Breast epithelium (tissue), 4 donors: ENCODE results near the gene CLSTN2. TPM values are rescaled to one million over a fixed set of nuclear protein-coding genes. Genes with fewer than 3 reads are reported as not detected.

ENCODE experiments used
- DNase-seq, 2 donors: peaks; one replicate each; pipeline ENCODE4 v3.0.0-alpha.2; 2019; ENCODE audit warnings: low spot score in 2 of 2
- H3K27ac ChIP-seq, 2 donors: fragments of 200-600 bp; sonication (generic) in 1 of 2; one replicate each; pipeline ENCODE4 v1.5.1; 2016 to 2019; ENCODE audit warnings: mild to moderate bottlenecking in 1 of 2
- H3K27me3 ChIP-seq, 2 donors: fragments of 200-600 bp; sonication (generic) in 1 of 2; one replicate each; pipeline versions ENCODE4 v1.5.1 to v1.6.0; 2017 to 2019; ENCODE audit warnings: control low read depth in 1 of 2, mild to moderate bottlenecking in 1 of 2
- H3K36me3 ChIP-seq: fragments of 200-600 bp; one replicate; pipeline ENCODE4 v1.5.1; 2019
- H3K4me1 ChIP-seq, 2 donors: fragments of 200-600 bp; sonication (generic); one replicate each; pipeline ENCODE4 v1.5.1; 2016 to 2019; ENCODE audit warnings: control low read depth in 1 of 2
- H3K4me3 ChIP-seq, 3 donors: fragments of 200-600 bp; sonication (generic); 1 replicate in 2 of 3; 2 replicates in 1 of 3; pipeline ENCODE4 v1.5.1; 2016 to 2019; ENCODE audit warnings: mild to moderate bottlenecking in 3 of 3, moderate library complexity in 2 of 3
- H3K9me3 ChIP-seq, 2 donors: fragments of 200-600 bp; sonication (generic) in 1 of 2; one replicate each; pipeline ENCODE4 v1.5.1; 2016 to 2019; ENCODE audit warnings: control low read depth in 1 of 2
- POLR2A ChIP-seq: fragments of 450-650 bp; IDR thresholded peaks from one replicate; pipeline ENCODE4 v1.6.1; 2016; ENCODE audit warnings: antibody characterized with exemption, mild to moderate bottlenecking, moderate library complexity
- POLR2AphosphoS5 ChIP-seq, 3 donors: sonication (generic); formaldehyde crosslinking; IDR thresholded peaks; one replicate each; pipeline ENCODE4 v1.6.1; 2017; ENCODE audit warnings: antibody characterized with exemption in 3 of 3
- intact Hi-C: fragments of 100-400 bp; cut with DNase I; formaldehyde crosslinking; loops from one replicate; pipeline ENCODE4 v1.15.1; 2023; ENCODE audit warnings: low total_unique reads
- total RNA-seq, 3 donors: library from RNA; depleted of rRNA; stranded (reverse); fragments of >200 nt; gene quantifications; one replicate each; pipeline ENCODE4 v1.1.0, GENCODE V29; 2016
- TF ChIP-seq, protein P1 (sequence below), 3 donors: fragments of 450-650 bp; IDR thresholded peaks; one replicate each; pipeline ENCODE4 v1.5.1; 2016 to 2017; ENCODE audit warnings: antibody characterized with exemption in 3 of 3, mild to moderate bottlenecking in 3 of 3, moderate library complexity in 3 of 3

CLSTN2 gene
- total RNA-seq, 3 donors from 2014 or later = 15.5 to 75.5 (median 33.1) TPM

DNA sequence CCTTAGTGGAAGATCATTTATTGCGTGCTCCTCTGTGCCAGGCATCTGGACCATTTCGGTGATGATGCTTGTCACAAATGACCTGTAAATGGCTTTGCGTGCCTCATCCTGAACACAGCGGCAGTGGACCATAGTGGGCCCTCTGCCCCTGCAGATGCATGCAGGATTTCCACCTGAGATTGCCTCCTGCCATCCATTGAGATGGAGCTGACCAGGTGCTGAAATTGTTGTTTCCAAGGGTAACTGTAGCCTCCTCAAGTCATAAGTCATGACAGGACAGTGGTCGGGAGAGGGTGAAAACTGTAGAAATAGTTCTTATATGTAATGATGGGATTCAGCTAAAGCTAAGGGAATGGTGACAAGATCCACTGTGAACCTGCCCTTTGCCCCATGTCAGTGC, 35.5 kb downstream of the CLSTN2 start:
- H3K36me3 ChIP-seq = no peaks in the 10 kb centered on the region
- TF ChIP-seq POLR2A = no peak
- no peak for TF ChIP-seq POLR2AphosphoS5 (IDR thresholded peaks at IDR 0.05)
- TF ChIP-seq, protein P1, sequence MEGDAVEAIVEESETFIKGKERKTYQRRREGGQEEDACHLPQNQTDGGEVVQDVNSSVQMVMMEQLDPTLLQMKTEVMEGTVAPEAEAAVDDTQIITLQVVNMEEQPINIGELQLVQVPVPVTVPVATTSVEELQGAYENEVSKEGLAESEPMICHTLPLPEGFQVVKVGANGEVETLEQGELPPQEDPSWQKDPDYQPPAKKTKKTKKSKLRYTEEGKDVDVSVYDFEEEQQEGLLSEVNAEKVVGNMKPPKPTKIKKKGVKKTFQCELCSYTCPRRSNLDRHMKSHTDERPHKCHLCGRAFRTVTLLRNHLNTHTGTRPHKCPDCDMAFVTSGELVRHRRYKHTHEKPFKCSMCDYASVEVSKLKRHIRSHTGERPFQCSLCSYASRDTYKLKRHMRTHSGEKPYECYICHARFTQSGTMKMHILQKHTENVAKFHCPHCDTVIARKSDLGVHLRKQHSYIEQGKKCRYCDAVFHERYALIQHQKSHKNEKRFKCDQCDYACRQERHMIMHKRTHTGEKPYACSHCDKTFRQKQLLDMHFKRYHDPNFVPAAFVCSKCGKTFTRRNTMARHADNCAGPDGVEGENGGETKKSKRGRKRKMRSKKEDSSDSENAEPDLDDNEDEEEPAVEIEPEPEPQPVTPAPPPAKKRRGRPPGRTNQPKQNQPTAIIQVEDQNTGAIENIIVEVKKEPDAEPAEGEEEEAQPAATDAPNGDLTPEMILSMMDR (IDR thresholded peaks at IDR 0.05) = no peak
- H3K4me3 ChIP-seq = no peak overlapping the region
- no peak overlapping the region for H3K27ac ChIP-seq
- no peaks in the 10 kb centered on the region for H3K4me1 ChIP-seq
- H3K27me3 ChIP-seq = no peaks in the 10 kb centered on the region
- intact Hi-C loops = no loop called here
- DNase-seq = no peak
- no peaks in the 10 kb centered on the region for H3K9me3 ChIP-seq

DNA sequence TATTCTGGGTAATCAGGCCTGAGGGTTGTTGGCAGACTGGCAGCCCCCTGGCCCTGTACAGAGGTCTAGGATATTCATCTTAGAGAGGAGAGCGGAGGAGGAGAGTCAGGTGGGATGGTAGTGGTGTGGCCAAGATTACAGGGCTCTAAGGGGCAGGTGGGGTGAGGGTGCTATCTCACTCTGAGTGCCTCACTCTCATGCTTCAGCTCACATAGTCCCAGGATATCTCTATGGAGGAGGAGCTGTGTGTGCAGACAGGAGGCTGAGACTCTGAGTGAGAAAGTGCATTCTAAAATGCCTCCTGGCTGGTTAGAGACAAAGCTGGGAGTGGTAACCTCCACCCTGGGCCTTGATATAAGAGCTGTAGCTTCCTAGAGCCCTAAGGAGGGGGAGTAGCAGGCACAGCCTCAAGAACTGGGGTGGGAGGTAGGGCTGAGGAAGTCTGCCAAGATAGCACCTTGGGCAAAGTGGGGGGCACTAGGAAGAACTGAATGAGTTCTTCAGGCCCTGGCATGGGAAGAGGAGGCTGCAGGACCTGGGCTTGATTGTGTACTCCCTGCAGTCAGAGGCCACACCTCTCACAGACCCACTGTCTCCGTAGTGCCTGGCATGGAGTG, 39.9 kb downstream of the CLSTN2 start:
- intact Hi-C loops = no loop called here

DNA sequence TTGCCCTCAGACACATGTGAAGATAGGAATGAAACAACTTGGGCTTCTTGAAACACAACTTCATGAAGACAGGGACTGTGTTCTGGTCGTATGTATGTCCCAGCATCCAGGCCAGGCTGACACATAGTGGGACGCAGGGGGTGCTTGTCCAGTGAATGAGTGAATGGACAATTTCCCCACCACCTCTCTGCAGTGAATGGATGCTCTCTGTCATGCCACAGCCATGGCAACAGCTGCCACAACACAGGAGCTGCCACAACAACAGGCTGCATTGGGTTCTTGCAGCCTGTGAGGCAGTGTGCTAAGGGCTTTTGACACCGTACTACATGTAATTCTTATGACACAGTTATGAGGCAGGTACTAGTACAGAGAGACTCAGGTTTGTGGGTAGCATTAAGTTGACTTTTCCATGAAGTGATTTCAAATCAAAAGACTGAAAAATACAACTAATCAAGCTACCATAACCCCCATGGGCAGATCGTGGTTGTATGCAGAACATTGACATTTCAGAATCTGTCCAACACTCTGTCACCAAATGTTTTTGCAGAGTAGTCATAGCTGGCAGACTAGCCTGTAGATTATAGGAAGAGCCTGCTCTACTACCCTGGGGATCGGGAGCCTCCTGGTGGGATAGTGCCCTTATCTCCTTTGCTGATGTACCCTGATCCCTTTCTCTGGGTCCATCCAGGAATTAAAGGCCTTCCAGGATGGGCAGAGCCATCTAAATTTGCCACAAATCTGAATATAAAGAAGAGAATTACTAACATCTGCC, 40.8 kb downstream of the CLSTN2 start:
- Histone ChIP-seq H3K27me3 (no peaks in the 10 kb centered on the region), H3K4me1 (no peaks in the 10 kb centered on the region), H3K36me3 (no peaks in the 10 kb centered on the region), H3K4me3 (no peak overlapping the region), H3K27ac (no peak overlapping the region), H3K9me3 (no peaks in the 10 kb centered on the region)
- TF ChIP-seq, protein P1 (IDR thresholded peaks at IDR 0.05) = no peak
- TF ChIP-seq POLR2A = no peak
- no peak for TF ChIP-seq POLR2AphosphoS5 (IDR thresholded peaks at IDR 0.05)
- intact Hi-C loops = no loop called here
- DNase-seq = no peak

More for the DNA sequence above, 39.9 kb downstream of the CLSTN2 start:
- Histone ChIP-seq H3K27ac (no peak overlapping the region), H3K4me3 (no peak overlapping the region), H3K9me3 (no peaks in the 10 kb centered on the region), H3K27me3 (no peaks in the 10 kb centered on the region), H3K36me3 (no peaks in the 10 kb centered on the region), H3K4me1 (no peaks in the 10 kb centered on the region)
- no peak for DNase-seq
- TF ChIP-seq POLR2AphosphoS5 (IDR thresholded peaks at IDR 0.05) = no peak
- no peak for TF ChIP-seq POLR2A
- TF ChIP-seq, protein P1 (IDR thresholded peaks at IDR 0.05) = no peak

GRCh38 chr3:139978966-139979365, 44.0 kb downstream of the CLSTN2 start:
- Histone ChIP-seq H3K4me1 (no peaks in the 10 kb centered on the region), H3K4me3 (no peak overlapping the region), H3K27me3 (no peaks in the 10 kb centered on the region), H3K27ac (no peak overlapping the region), H3K9me3 (no peaks in the 10 kb centered on the region), H3K36me3 (no peaks in the 10 kb centered on the region)
- intact Hi-C loops = no loop called here
- TF ChIP-seq, protein P1 (IDR thresholded peaks at IDR 0.05) = no peak
- TF ChIP-seq POLR2AphosphoS5 (IDR thresholded peaks at IDR 0.05) (no peak), POLR2A (no peak)
- DNase-seq = no peak

DNA sequence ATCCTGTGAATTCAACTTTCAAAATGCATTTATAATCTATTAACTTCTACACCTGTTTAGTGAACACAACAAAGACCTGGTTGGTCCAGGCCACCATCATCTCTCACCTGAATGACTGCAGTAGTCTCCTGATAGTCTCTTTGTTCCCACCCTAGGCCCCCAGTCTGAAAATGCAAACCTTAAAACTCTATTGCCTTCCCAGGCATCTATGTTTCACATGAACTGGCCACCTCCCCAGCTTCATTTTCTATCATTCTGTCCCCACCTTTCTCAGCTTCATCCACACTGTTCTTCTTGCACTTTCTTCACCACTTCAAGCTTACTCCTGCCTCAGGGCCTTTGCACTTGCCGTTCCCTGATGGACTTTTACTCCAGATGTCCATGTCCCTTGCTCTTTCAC, 45.0 kb downstream of the CLSTN2 start:
- DNase-seq = no peak
- Histone ChIP-seq H3K27ac (no peak overlapping the region), H3K27me3 (no peaks in the 10 kb centered on the region), H3K4me1 (no peaks in the 10 kb centered on the region), H3K9me3 (no peaks in the 10 kb centered on the region), H3K36me3 (no peaks in the 10 kb centered on the region), H3K4me3 (no peak overlapping the region)
- TF ChIP-seq POLR2AphosphoS5 (IDR thresholded peaks at IDR 0.05) (no peak), POLR2A (no peak)
- TF ChIP-seq, protein P1 (IDR thresholded peaks at IDR 0.05) = no peak
- intact Hi-C loops = loop anchor here (1.0 kb wide), 1 partner anchor 21 kb away; no protein-coding TSS in a partner anchor
